Measurements from ENCODE around the gene TRERF1.

DNA sequence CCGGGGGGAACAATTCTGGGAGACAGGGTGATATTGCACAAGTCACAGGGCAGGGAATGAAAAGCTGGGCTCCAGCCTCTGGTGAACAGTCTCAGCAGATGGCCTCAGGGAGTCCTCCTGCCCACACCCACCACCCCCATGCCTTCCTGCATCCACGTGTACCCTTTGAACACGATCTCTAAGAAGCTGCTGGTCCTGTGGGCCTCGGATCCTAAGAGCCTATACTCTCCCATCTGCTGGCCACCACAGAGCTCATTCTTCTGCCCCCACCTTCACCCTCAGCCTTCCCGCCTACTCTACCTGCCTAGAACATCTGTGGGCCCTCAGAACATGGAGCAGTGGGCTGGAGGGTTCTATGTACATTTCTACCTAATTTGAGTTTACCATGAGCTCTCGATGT lies 60.3 kb downstream of the TRERF1 start:
- no peak for TF ChIP-seq EZH2 (IDR thresholded peaks at IDR 0.05; ENCODE audit: borderline replicate concordance)
- TF ChIP-seq, protein P1, sequence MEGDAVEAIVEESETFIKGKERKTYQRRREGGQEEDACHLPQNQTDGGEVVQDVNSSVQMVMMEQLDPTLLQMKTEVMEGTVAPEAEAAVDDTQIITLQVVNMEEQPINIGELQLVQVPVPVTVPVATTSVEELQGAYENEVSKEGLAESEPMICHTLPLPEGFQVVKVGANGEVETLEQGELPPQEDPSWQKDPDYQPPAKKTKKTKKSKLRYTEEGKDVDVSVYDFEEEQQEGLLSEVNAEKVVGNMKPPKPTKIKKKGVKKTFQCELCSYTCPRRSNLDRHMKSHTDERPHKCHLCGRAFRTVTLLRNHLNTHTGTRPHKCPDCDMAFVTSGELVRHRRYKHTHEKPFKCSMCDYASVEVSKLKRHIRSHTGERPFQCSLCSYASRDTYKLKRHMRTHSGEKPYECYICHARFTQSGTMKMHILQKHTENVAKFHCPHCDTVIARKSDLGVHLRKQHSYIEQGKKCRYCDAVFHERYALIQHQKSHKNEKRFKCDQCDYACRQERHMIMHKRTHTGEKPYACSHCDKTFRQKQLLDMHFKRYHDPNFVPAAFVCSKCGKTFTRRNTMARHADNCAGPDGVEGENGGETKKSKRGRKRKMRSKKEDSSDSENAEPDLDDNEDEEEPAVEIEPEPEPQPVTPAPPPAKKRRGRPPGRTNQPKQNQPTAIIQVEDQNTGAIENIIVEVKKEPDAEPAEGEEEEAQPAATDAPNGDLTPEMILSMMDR (IDR thresholded peaks at IDR 0.05; ENCODE audit: poor library complexity), result no peak
